DOHH2 (cell line): ENCODE measurements around the gene ABCA1.
A peak's percentile ranks its signal among the peaks of the same experiment; 100 is the strongest.

ENCODE experiments used
- H3F3A ChIP-seq: fragments of 200-600 bp; sonication (generic), shearing (Covaris generic); 2 replicates; pipeline ENCODE4 v1.6.0; 2016; ENCODE audit warnings: antibody characterized with exemption, mild to moderate bottlenecking; ENCODE audit not compliant: control insufficient read depth, insufficient read depth
- H3K27ac ChIP-seq: fragments of 200-600 bp; sonication (generic); 2 replicates; pipeline ENCODE4 v1.5.1; 2014; ENCODE audit warnings: low read depth, mild to moderate bottlenecking, low read length, moderate library complexity
- H3K27me3 ChIP-seq: fragments of 200-600 bp; sonication (generic); 2 replicates; pipeline ENCODE4 v1.6.1; 2014; ENCODE audit warnings: mild to moderate bottlenecking, low read length, mixed read lengths; ENCODE audit not compliant: control insufficient read depth
- H3K36me3 ChIP-seq: fragments of 200-600 bp; sonication (generic); 2 replicates; pipeline ENCODE4 v1.6.1; 2014; ENCODE audit warnings: mild to moderate bottlenecking, low read length, moderate library complexity, mixed read lengths; ENCODE audit not compliant: control insufficient read depth
- H3K4me1 ChIP-seq: fragments of 200-600 bp; sonication (generic); 2 replicates; pipeline ENCODE4 v1.6.1; 2014; ENCODE audit warnings: mild to moderate bottlenecking, low read length, mixed read lengths; ENCODE audit not compliant: control insufficient read depth
- H3K4me2 ChIP-seq: fragments of 200-600 bp; sonication (generic); 2 replicates; pipeline ENCODE4 v1.6.0; 2014; ENCODE audit warnings: mild to moderate bottlenecking, low read length, moderate library complexity
- H3K4me3 ChIP-seq: fragments of 200-600 bp; sonication (generic); 2 replicates; pipeline ENCODE4 v1.5.1; 2014; ENCODE audit warnings: mild to moderate bottlenecking, low read length, mixed read lengths
- H3K79me2 ChIP-seq: fragments of 200-600 bp; sonication (generic); 2 replicates; pipeline ENCODE4 v1.6.1; 2014; ENCODE audit warnings: mild to moderate bottlenecking, low read length, mixed read lengths; ENCODE audit not compliant: control insufficient read depth
- H3K9me2 ChIP-seq: fragments of 200-600 bp; sonication (generic); replicated peaks from 2 replicates; pipeline ENCODE4 v1.6.1; 2014; ENCODE audit warnings: mild to moderate bottlenecking, low read length, mixed read lengths; ENCODE audit not compliant: control insufficient read depth
- H3K9me3 ChIP-seq: fragments of 200-600 bp; sonication (generic); 2 replicates; pipeline ENCODE4 v1.6.1; 2014; ENCODE audit warnings: antibody characterized with exemption, low read length, mixed read lengths; ENCODE audit not compliant: control insufficient read depth, insufficient read depth
- H4K20me1 ChIP-seq: fragments of 200-600 bp; sonication (generic); 2 replicates; pipeline ENCODE4 v1.6.0; 2014; ENCODE audit warnings: low read depth, mild to moderate bottlenecking, antibody characterized with exemption, low read length, moderate library complexity; ENCODE audit not compliant: control insufficient read depth, insufficient read depth
- CTCF ChIP-seq: fragments of 200-600 bp; sonication (generic); IDR thresholded peaks from one replicate; pipeline ENCODE4 v1.5.1; 2014; ENCODE audit warnings: antibody characterized with exemption, mild to moderate bottlenecking, low read depth, low read length; ENCODE audit not compliant: poor library complexity, severe bottlenecking
- EZH2phosphoT487 ChIP-seq: fragments of 200-600 bp; sonication (generic); IDR thresholded peaks from 2 replicates; pipeline ENCODE4 v1.6.1; 2017; ENCODE audit warnings: borderline replicate concordance, mild to moderate bottlenecking, antibody characterized with exemption, low read length, moderate library complexity, mixed read lengths

Gene ABCA1

DNA sequence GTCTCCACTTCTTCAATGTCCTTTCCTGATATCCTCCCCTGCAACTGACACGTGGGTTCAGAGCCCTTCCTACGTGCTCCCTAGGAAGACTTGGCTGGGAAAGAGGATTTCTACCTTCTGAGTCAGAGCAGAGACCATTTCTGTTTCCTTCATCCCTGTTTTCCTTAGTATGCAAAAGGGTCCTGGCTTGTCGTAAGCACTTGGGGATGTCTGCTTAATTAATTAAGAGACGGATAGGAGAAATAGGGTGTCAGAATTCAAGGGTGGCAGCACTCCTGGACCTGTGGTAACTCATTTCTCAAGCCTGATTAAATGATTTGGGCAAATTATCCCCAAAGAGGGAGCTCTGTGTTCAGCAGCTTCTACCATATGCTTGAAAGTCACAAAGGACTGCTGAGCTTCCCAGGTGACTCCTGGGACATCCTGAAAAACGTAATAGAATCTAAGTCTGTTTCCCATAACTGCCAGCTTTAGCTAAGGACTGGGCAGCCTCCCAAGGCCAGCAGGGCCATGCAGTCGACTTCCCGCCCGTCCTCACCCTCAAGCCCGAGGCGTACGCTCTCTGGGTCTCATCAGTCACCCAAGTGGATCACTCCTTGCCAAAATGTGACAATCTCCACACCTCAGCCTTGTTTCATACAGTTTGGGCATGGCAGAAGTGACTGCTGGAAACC is 20.5 kb downstream of the ABCA1 start:
- Histone ChIP-seq H3K27ac (no peak overlapping the region), H3K36me3 (peaks cover 16% of the 10 kb centered on the region), H3K79me2 (peaks cover 95% of the 10 kb centered on the region), H3K9me3 (no peaks in the 10 kb centered on the region), H3K4me2 (peak overlapping the region; percentile 61), H3K9me2 (no peaks in the 10 kb centered on the region), H4K20me1 (no peaks in the 10 kb centered on the region), H3K27me3 (no peaks in the 10 kb centered on the region), H3K4me3 (peak overlapping the region; percentile 30; the same call in 1 of the 2 replicates), H3K4me1 (peaks cover 75% of the 10 kb centered on the region), H3F3A (no peaks in the 10 kb centered on the region; the same call in 1 of the 2 replicates)
- TF ChIP-seq CTCF, result no peak

- Histone ChIP-seq H3K4me1 (peaks cover 71% of the 10 kb centered on the region), H3K4me2 (0 out of 2 replicates have a peak overlapping the region, but pooled peaks have one; percentile 3), H3K9me2 (no peaks in the 10 kb centered on the region), H3F3A (no peaks in the 10 kb centered on the region; the same call in 1 of the 2 replicates), H3K27me3 (no peaks in the 10 kb centered on the region), H3K36me3 (peaks cover 21% of the 10 kb centered on the region), H3K79me2 (peaks cover 91% of the 10 kb centered on the region), H3K9me3 (no peaks in the 10 kb centered on the region), H3K27ac (no peak overlapping the region), H4K20me1 (no peaks in the 10 kb centered on the region), H3K4me3 (no peak overlapping the region)
- no peak for TF ChIP-seq CTCF
- no peak for TF ChIP-seq EZH2phosphoT487
Measured at GRCh38 chr9:104906441-104907277, 21.3 kb downstream of the ABCA1 start.

GRCh38 chr9:104905931-104906330 is 22.0 kb downstream of the ABCA1 start:
- Histone ChIP-seq H3K9me2 (no peaks in the 10 kb centered on the region), H3K4me2 (no peak overlapping the region), H3K79me2 (peaks cover 91% of the 10 kb centered on the region), H3K4me1 (peaks cover 69% of the 10 kb centered on the region), H3K9me3 (no peaks in the 10 kb centered on the region), H3K4me3 (no peak overlapping the region), H3K27me3 (no peaks in the 10 kb centered on the region), H3F3A (no peaks in the 10 kb centered on the region; the same call in 1 of the 2 replicates), H3K36me3 (peaks cover 28% of the 10 kb centered on the region), H4K20me1 (no peaks in the 10 kb centered on the region), H3K27ac (no peak overlapping the region)
- TF ChIP-seq CTCF (no peak), EZH2phosphoT487 (no peak)
